Nephron progenitor cell (in vitro differentiated cells): ENCODE measurements around the gene PDGFA.

Experiments used
- DNase-seq: peaks from one replicate; pipeline ENCODE4 v3.0.0; 2021
- H3K27ac Mint-ChIP-seq: 2 replicates; pipeline ENCODE4 v1.8.0; 2021; ENCODE audit warnings: mild to moderate bottlenecking, moderate library complexity, mixed read lengths
- H3K27me3 Mint-ChIP-seq: 2 replicates; pipeline ENCODE4 v1.8.0; 2021; ENCODE audit warnings: mild to moderate bottlenecking, low read depth, mixed read lengths; ENCODE audit not compliant: poor library complexity
- H3K36me3 Mint-ChIP-seq: 2 replicates; pipeline ENCODE4 v1.8.0; 2021; ENCODE audit warnings: low read depth, mixed read lengths
- H3K4me1 Mint-ChIP-seq: 2 replicates; pipeline ENCODE4 v1.8.0; 2021; ENCODE audit warnings: mixed read lengths
- H3K4me3 Mint-ChIP-seq: 2 replicates; pipeline ENCODE4 v1.8.0; 2021; ENCODE audit warnings: mild to moderate bottlenecking, moderate library complexity, mixed read lengths
- H3K9me3 Mint-ChIP-seq: 2 replicates; pipeline ENCODE4 v1.8.0; 2021; ENCODE audit warnings: mild to moderate bottlenecking, moderate library complexity, mixed read lengths
- TF ChIP-seq, protein P1 (sequence below): fragments of 200-600 bp; sonication (generic); IDR thresholded peaks from 2 replicates; pipeline ENCODE4 v1.5.0; 2021; ENCODE audit warnings: antibody characterized with exemption

PDGFA gene

GRCh38 chr7:533266-533665 lies 13.6 kb upstream of the PDGFA start:
- TF ChIP-seq, protein P1, sequence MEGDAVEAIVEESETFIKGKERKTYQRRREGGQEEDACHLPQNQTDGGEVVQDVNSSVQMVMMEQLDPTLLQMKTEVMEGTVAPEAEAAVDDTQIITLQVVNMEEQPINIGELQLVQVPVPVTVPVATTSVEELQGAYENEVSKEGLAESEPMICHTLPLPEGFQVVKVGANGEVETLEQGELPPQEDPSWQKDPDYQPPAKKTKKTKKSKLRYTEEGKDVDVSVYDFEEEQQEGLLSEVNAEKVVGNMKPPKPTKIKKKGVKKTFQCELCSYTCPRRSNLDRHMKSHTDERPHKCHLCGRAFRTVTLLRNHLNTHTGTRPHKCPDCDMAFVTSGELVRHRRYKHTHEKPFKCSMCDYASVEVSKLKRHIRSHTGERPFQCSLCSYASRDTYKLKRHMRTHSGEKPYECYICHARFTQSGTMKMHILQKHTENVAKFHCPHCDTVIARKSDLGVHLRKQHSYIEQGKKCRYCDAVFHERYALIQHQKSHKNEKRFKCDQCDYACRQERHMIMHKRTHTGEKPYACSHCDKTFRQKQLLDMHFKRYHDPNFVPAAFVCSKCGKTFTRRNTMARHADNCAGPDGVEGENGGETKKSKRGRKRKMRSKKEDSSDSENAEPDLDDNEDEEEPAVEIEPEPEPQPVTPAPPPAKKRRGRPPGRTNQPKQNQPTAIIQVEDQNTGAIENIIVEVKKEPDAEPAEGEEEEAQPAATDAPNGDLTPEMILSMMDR = no peak
- Mint-ChIP-seq H3K4me1 (peaks cover 16% of the 10 kb centered on the region), H3K36me3 (no peaks in the 10 kb centered on the region), H3K27ac (no peak overlapping the region), H3K27me3 (peaks cover 29% of the 10 kb centered on the region), H3K4me3 (no peak overlapping the region), H3K9me3 (no peaks in the 10 kb centered on the region)
- DNase-seq = no peak

- H3K9me3 Mint-ChIP-seq = no peaks in the 10 kb centered on the region
- no peak for DNase-seq
- TF ChIP-seq, protein P1 = no peak
- H3K27me3 Mint-ChIP-seq = peaks cover 29% of the 10 kb centered on the region
- peaks cover 16% of the 10 kb centered on the region for H3K4me1 Mint-ChIP-seq
- no peaks in the 10 kb centered on the region for H3K36me3 Mint-ChIP-seq
- H3K4me3 Mint-ChIP-seq = no peak overlapping the region
- peak overlapping the region; percentile 54 for H3K27ac Mint-ChIP-seq
These were observed 12.9 kb upstream of the PDGFA start for GRCh38 chr7:532379-533143.

- no peak for DNase-seq
- Mint-ChIP-seq H3K27me3 (peaks cover 29% of the 10 kb centered on the region), H3K36me3 (no peaks in the 10 kb centered on the region), H3K9me3 (no peaks in the 10 kb centered on the region), H3K4me3 (no peak overlapping the region), H3K4me1 (peaks cover 16% of the 10 kb centered on the region), H3K27ac (no peak overlapping the region)
- TF ChIP-seq, protein P1 = no peak
These were observed 12.1 kb upstream of the PDGFA start for GRCh38 chr7:531777-532176.

DNA sequence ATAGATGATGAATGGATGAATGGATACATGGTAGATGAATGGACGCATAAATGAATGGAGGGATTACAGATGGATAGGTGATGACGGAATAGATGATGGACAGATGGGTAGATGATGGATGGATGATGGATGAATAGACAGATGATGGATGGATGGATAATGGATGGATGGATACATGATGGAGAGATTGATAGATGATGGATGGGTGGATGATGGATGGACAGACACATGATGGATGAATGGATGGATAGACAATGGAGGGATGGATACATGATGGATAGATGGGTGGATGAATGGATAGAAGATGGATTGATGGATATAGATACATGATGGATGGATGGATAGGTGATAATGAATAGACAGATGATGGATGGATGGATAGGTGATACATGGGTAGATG lies 8.8 kb upstream of the PDGFA start:
- Mint-ChIP-seq H3K36me3 (no peaks in the 10 kb centered on the region), H3K4me3 (no peak overlapping the region), H3K27ac (no peak overlapping the region), H3K4me1 (peaks cover 16% of the 10 kb centered on the region), H3K9me3 (no peaks in the 10 kb centered on the region), H3K27me3 (peaks cover 41% of the 10 kb centered on the region)
- no peak for DNase-seq
- TF ChIP-seq, protein P1 = no peak

- Mint-ChIP-seq H3K4me1 (peaks cover 11% of the 10 kb centered on the region), H3K27ac (no peak overlapping the region), H3K9me3 (no peaks in the 10 kb centered on the region), H3K27me3 (peaks cover 45% of the 10 kb centered on the region), H3K36me3 (no peaks in the 10 kb centered on the region), H3K4me3 (no peak overlapping the region)
- TF ChIP-seq, protein P1 = no peak
- DNase-seq = no peak
These were observed 8.1 kb upstream of the PDGFA start for GRCh38 chr7:527723-528122.

DNA sequence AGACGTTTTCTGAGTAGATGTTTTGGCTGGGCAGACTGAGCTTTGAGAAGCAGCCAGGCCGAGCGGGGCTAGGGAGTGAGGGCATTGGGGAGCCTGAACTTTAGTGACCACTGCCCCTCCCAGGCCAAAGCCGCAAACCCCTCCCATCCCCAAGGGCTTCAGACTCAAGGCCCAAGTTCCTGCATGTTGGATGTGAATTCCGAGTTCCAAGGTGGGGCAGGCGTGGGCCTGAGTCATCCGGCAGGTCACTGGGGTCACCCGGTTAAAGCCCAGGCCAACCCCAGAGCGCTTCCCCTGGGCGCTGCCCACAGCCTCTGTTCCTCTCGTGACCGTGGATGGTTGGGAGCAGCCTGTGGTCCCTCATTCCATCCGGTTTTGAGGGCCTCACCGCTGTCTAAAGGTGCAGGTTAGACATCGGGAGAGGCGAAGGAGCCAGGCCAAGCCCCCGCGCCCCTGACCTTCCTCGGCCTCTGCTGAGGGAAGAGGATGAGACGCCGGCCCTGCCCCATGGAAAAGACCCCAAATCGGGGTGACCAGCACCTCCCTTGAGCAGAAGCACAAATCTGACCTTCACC lies 6.9 kb upstream of the PDGFA start:
- Mint-ChIP-seq H3K9me3 (no peaks in the 10 kb centered on the region), H3K27ac (no peak overlapping the region), H3K27me3 (peaks cover 51% of the 10 kb centered on the region), H3K4me1 (peaks cover 6% of the 10 kb centered on the region), H3K36me3 (no peaks in the 10 kb centered on the region), H3K4me3 (no peak overlapping the region)
- DNase-seq = no peak
- TF ChIP-seq, protein P1 = no peak
